CD4-positive, alpha-beta T cell treated with Interleukin-6 at 100 ng/mL for 8 hours (primary cell): ENCODE data around the gene PRKCB.
"Not testable (repeated sequence)": the region's sequence is repeated elsewhere in the genome, so short reads cannot be mapped to it uniquely, and the experiment has no call there.

ENCODE experiments used
- DNase-seq: peaks from one replicate; pipeline ENCODE4 v3.0.0-alpha.2; 2020; ENCODE audit warnings: mixed read lengths, low spot score

PRKCB gene

DNA sequence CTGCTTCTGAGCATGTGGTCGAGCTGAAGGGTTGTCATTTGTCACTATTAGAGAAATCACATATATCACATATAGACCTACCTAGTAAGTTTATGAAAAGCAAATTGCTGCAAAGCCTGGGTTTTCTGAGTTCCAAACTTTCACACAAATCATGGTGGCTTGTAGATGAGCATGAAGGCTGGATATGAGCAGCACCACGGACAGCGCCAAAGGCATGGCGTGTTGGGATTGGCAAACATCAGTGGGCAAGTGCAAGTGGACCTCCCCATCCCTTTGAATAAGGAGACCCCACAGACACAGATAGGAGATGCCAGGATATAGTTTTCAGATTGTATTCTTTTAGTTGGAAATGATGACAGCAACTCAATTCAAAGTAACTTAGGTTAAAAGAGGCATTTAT is 342.7 kb downstream of the PRKCB start:
- no peak for DNase-seq

DNA sequence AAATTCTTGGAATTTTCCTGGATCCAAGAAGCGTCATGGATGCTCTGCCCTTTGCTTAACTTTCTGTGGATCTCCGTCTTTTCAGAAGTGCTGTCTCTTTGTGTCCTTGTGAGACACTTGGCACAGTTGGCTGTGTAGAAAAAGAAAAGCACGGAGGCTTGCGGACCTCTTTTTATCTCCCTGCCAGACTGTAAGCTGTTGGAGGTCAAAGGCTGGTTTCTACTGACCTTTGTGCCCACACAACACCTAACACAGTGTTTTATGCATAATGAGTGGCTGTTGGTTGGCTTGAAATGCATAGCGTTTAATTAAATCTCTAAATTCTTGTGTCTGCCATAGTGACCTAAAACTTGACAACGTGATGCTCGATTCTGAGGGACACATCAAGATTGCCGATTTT is 344.7 kb downstream of the PRKCB start:
- no peak for DNase-seq

DNA sequence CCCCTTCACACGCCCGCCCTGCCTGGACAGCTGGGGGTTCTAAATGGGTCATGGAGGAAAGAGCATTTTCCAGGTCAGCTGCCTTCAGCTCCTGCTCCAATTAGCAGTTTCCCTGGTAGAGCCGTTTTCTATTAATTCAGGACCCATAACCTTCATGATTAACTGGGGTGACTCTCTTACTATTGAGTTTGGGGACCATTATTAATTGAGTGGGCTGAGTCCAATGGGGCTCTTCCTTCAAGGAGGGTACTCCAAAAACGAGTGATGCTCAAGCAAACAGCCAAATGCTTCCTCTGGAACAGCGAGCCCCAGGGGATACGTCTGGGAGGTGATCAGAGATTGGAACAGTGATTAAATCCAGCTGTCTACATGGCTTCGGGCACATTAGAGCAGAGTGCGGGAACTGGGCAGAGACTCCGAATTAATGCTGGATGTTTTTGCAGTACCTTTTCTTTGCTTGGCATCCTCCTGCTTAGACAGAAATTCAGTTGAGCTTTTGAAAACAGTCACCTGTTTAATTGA is 352.3 kb downstream of the PRKCB start:
- DNase-seq, result no peak

DNA sequence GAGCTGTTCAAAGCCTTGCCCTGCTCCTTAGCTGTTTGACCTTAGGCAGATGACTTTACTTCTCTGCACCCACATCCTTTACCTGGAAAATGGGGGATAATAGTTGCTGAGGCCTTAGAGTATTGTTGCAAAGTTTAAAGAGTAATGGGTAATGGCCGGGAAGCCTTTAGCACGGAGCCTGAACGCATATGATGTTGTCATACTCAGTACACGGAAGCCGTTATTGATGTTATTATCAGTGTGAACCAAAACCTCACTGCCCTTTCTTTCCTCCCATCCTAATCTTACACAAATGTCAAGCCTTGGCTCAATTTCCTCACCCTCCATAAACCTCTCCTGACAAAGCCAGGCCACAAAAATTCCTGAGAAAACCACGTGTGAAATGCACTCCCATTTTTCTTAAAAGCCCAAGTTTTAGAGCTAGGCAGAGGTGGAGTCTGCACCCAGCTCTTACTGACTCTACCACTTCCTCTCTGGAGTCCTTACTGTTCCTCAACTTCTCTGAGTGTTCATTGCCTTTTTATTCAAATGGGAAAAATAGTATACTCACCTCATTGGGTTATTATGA is 353.1 kb downstream of the PRKCB start:
- no peak for DNase-seq

DNA sequence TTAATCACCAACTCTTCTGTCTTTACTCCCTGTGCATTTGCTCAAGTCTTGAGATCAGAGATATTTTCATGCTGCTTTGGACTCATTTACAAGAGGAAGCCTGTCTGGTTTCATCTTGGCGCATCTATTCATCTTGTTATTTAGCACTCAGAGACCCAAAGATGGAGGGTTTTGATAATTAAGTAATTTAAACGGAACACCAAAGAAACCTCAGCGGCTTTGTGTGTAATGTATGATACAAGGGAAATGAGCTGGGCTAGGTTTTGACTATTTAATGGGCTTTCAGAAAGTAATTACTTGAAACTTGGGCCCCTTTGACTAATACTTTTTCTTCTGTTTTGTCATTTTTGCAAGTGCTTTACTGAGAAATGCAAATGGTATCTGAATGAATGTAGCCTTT is 354.2 kb downstream of the PRKCB start:
- DNase-seq, result no peak

DNA sequence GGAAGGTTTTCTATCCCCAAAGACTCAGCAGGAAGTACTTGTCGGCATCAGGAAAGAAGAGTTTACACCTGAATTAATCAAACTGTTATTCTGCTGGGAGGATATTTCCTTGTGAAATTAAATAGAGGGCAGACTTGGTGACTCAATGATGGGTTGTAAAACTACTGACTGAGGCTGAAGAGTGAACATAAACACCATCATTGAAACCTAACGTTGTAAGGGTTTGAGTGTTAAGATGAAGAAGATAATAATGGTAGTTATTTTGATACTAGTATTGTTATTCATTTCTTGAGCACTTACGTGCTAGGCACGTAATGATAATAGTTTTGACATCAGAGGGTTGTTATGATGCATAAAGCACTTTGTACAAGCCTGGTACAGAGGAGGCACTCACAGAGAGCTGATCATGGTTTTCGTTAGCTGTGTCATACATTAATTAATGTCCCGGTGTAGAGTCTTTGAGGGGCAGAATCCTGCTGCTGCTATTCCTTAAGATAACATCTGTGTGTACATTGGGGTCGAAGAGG is 356.2 kb downstream of the PRKCB start:
- no peak for DNase-seq

DNA sequence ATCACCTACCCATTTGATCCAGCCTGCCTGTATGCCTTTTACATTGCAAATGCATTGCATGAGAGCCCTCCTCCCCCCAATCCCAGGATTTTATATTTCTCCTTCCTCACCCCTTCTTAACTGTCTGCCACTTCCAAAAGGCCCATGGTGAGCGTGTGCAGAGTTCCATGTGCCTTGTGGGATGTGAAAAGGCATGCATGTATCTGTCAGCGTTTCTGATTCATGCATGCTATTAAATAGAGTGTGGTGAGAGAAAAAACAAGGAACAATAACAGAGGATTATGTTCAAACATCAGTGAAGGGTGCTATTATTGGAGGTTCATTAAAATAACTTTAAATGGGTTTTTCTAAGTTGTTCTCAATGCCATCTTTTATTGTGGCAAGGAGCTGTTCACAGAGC is 359.4 kb downstream of the PRKCB start:
- no peak for DNase-seq

DNA sequence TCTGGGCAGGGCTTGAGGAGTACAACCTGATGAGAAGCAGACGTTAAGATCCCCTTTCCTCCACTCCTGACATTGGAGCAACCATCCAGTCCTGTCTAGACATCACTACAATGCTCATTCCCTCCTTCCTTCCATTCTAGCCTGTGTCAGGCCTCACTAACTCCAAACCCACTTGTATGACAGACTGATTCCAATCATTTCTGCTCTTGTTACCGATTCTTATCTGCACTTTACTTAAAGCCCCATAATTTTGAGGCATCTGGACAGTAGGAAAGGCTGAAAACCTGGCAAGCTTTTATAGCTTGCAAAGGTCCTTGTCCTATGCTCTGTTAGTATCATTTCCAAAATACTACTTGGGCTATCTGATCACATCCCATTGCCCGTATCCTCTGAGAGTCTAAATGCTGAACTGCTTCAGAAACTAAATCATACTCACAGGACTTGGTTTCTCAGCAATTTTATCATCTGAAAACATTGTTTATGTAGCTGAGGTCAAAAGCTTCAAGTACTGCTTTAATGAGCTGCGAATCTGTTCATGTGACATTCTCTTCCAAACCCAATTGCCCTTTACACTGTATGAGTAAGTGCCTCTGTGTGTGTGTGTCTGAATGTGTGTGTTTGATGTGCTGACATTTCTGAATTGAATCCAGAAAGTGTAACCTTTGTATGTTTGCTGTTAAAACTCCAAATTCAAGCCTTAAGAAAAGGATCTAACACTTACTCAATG is 363.2 kb downstream of the PRKCB start:
- DNase-seq, result no peak

DNA sequence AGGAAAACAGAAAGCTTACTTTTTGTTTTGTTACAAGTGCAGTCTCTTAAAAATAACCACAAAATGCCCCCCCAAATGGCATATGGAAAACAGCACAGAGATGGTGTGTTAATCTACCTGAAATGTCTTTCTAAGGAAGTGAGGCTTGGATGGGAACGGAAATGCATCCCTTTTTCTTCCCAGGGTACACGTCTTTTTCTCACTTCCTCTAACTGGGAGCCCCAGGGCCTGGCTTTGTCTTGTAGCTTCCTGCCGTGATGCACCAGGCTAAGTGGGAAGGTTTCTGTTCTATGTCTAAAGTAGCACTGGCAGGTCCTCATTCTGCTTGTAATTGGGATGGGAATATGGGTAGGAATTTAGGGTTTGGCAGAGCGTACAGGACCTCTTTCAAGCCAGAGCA is 367.9 kb downstream of the PRKCB start:
- DNase-seq, result no peak

DNA sequence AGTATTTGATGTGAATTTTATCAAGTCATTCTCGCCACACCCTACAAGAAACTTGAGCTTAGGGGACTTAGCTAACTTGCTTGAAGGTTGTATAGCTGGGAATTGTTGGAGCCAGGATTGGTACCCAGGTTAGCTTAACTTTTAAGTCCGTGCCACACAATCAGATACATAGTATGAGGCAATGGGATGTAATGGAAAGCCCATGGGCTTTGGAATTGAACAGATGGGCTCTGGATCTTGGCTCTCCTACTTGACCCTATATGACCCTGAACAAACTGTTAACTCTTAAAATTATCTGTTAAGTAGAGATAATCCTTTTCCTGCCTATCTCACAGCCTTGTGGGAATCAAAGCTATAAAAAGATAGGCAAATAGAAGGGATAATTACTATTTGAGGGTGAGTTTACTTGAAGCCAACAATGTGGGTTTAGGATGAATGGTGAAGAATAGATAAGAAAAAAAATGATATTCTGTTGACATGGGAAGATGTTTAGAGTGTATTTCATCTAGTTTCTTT is 368.4 kb downstream of the PRKCB start:
- no peak for DNase-seq

DNA sequence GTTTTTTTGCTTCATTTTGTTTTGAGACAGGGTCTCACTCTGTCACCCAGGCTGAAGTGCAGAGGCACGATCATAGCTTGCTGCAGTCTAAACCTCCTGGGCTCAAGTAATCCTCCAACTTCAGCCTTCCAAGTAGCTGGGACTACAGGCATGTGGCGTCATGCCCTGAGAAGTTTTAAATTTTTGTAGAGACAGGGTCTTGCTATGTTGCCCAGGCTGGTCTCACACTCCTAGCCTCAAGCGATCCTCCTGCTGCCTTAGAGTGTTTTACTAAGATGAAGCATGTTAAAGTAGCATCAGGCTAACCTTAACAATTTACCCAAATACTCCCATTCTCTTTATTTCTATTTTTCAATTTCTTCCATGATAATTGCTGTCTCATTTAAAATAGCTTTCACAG is 371.1 kb downstream of the PRKCB start:
- no peak for DNase-seq

DNA sequence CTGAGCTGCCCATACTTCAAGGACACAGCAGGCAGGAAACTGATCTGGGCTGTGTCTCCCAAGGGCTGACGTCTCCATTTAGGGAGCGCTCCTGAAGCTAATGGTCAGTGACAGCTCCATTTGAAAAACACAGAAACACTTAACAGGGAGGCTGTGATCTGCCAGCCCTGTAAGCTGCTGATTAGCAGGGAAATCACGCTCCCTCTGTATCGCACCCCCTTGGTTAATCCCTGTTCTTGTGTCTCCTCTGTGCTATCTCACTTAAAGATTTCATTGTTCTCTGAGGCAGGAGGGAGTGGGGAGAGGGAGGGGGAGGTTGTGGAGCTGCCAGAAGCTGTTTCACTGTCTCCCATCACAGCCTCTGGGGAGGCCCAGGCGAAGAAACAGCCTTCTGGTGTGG is 372.9 kb downstream of the PRKCB start:
- no peak for DNase-seq

DNA sequence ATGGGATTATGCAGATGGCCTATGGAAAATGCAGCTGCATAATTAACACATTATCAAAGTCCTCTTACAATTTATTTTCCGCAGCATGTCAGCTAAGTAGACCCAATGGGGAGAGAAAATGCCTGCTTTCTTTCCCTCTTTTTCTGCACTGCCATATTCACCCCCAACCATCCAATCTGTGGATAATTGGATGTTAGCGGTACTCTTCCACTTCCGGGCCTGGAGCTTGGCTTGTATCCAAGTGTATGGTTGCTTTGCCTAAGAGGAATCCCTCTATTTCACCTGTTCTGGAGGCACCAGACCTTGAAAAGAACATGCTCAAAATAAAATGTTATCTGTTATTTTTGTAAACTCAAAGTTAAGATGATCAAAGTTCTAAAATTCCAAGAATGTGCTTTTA is 379.2 kb downstream of the PRKCB start:
- DNase-seq, result no peak

DNA sequence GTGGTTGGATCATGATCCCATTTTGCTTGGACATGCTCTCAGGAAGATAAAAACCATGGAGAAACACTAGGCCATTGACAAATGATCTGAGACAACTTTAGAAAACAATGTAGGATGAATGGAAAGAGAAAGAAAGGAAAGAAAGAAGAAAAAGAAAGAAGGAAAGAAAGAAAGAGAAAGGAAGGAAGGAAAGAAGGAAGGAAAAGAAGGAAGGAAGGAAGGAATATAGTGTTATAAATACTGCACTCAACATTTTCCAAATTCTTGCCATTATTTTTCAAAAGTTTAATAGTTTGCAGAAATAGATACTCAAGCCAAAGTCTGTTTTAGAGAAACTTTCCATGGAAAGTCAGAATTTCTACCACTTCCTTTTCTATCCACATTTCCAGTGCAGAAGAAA is 381.2 kb downstream of the PRKCB start:
- DNase-seq, result no peak

DNA sequence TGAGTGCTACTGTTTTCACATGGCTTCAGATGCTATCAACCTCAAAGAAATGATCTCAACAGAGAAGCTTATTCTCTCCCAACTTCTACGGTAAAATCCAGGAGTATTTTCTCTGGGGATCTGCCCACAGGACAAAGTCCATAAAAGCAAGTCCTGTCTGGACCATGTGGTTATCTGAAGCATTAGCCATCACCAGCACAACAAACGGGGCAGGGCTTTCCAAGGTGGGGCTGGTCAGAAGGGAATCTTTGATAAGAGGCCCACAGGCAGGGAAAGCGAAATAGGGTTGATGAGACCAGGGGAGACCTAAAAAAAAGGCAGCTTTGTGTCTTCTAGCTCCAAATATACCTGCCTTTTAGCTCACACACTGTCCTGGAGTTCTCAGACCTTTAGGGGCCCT is 381.7 kb downstream of the PRKCB start:
- DNase-seq, result no peak

DNA sequence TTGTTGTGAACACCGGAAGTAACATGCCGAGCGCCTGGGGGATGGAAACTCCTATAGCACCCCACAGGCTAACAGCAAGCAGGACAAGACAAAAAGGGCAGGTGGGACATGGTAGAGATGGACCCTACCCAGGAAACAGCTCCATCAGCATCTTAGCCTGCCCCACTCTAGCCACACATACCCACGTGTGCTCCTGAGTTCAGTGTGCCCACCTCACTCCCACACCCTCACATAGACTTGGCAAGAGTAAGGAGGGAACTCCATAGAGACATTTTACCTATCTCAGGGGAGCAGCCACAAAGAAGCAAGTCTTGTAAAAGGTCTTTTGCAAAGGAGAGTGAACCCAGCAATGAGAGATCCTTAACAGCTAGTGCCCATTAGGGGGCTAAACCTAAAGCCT is 382.5 kb downstream of the PRKCB start:
- no peak for DNase-seq

DNA sequence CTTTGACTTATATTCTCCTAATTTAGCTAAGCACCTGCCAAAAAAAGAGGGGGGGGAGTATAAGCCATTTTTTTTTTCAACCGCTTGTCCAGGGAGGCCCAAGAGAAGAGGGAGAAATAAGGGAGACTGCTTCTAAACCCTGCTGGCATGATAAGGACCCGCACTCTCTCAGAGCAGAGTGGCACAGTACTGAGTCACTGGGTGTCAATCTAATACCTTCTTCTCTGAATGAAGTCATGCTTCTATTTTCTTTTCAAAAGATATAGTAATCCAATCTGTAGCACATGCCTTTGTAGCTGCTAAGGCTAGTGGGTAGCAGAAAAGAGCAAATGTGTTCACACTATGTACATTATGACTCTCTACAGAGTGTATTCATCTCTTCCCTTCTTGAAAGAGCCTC is 385.4 kb downstream of the PRKCB start:
- no peak for DNase-seq

DNA sequence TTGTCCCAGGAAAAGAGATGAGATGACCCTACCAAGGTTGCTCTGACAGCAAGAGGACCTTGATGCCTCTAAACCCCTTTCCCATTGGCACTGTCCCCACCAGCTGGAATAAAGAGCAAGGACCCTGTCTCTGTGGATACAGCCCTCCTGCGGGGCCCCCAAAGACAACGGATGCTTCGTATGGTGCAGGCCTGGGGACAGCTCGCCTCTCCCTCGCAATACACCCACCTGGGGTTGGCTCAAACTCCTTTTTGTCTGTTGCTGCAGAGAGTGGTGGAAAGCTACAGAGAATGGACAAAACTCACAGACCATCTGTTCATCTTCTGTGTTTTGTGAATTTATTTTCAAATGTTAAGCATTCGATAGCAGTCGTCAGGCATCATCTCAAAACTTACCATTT is 392.7 kb downstream of the PRKCB start:
- DNase-seq, result no peak

DNA sequence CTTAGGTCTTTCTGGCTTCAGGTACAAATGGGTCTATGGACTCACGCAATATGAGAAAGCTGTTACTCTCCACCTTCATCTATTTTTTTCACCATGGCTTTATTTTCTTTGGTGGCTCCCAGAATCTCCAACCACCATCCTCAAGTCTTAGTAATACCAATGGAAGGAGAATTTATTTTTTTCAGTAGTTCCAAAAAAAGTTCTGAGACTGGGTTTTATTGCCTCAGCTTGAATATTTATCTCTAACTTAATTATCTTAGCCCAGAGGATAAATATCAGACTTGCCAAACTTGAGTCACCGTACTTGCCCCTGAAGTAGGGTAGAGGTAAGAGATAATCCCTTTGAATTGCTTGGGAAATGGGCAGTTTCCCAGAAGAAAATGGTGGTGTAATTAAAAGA is 397.2 kb downstream of the PRKCB start:
- no peak for DNase-seq

DNA sequence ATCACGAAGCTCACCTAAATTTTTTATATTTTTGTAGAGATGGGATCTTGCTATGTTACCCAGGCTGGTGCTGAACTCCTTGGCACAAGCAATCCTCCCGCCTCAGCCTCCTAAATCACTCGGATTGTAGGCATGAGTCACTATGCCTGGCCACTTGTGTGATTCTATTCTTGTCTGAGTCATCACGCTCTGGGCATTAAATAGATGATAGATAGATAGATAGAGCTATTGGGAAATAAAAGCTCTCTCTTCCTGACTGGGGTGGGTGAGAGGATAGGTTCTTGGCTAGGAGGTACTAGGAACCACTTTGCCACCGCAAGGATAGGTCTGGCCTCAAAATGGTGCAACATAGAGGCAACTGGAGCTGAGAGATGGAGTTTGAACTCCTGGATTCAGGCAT is 399.0 kb downstream of the PRKCB start:
- no peak for DNase-seq

DNA sequence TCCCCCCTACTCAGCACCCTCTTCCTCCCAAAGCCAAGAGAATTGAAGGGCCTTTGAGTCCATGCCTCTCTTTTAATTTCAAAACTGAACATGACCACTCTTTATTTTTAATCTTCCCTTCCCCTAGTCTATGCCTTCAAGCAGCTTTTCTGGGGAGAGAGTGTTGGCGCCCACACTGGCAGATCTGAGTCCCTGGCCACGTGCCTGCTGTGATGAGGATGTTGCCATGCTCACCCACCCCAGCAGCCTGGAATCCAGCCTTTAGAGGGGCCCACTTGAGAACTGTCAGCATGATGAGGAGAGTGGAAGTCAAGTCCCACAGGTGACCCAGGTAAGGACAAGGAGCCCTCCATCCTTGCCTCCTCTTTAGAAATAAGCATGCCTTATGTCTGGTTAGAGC is 400.0 kb downstream of the PRKCB start:
- DNase-seq, result no peak

DNA sequence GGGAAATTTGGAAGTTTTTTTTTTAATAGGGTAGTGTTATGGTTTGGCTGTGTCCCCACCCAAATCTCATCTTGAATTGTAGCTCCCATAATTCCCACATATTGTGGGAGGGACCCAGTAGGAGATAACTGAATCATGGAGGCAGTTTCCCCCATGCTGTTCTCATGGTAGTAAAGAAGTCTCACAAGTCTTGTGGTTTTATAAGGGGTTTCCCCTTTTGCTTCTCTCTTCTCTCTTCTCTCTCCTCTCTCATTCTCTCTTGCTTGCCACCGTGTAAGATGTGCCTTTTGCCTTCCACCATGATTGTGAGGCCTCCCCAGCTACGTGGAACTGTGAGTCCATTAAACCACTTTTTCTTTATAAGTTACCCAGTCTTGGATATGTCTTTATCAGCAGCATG is 403.1 kb downstream of the PRKCB start:
- DNase-seq, result not testable (repeated sequence)

DNA sequence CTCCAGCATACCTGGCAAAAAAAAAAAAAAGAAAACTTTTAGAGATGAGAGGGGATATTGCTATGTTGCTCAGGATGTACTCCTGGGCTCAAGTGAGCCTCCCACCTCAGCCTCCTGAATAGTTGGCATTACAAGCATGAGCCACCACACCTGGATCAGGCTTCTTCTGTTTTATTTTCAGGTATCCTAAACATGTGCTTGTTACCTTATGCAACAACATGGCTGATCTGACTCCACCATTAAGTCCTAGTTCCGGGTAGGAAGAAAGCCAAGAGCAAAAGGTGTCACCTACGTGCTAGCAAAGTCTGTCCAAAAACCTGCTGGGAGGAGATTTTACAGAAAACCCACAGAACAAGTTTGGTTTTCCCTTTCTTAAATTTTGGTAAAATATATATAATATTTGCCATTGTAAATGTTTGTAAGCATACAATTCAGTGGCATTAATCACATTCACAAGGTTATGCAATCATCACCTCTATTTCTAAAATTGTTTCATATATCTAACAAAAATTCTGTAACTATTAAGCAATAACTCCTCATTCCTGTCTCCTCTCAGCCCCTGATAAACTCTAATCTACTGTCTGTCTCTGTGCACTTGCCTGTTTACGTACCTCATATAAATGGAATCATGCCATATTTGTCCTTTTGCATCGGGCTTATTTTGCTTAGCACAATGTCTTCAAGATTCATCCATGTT is 411.3 kb downstream of the PRKCB start:
- no peak for DNase-seq
